CD1c-positive myeloid dendritic cell (primary cell): ENCODE data around the gene PRKCE.

Experiments
- DNase-seq: peaks from one replicate; pipeline ENCODE4 v3.0.0-alpha.2; 2016; ENCODE audit errors: extremely low spot score

PRKCE gene

DNA sequence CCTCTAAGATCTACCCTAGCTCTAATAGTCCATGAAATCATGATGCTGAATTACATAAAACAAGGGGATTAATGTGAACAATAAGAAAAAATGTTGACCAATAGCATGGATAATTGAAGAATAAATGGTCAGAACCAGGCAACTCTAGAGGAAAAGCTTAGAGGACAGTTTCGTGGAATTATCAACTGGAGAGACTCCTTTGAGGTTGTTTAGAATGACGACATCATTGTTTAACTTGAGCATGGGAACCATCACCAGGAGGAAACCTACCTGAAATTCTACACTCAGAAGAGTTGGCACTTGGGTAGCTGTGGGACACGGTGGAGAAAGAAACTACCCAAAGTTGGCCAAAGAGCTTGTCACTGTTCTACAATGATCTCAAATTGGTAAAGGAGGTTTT lies 466.5 kb downstream of the PRKCE start:
- no peak for DNase-seq

DNA sequence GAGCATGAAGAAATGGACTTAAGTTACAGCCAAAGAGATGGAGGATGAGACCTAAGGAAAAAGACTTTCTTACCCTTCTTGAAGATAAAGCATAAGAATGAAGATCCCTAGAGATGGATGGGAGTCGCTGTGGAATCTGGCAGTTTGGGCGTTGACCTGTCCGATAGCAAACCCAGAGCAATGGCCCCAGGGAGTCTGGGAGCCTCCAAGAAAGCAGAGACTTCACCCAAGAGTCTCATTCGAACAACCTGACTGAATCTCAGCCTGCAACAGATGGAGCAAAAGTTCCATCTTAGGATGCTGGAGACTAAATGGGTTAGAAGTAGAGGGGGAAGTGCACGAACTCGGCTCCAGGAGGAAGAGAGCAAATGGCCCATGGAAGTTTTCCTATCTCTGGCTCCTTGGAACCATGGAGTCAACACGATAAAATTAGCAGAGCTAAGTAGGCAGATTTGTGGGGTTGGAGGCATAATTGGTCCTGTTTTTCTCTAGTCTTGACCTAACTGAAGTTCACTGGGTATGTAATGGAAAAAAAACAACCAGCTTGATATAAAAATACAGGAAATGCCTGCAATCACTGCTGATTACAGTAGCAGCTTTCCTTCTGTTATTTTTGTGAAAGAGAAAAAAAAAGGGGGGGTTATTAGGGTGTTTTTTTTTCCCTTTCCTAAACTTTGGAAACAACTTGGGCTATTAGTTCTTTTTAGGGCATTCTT lies 467.3 kb downstream of the PRKCE start:
- DNase-seq: no peak

DNA sequence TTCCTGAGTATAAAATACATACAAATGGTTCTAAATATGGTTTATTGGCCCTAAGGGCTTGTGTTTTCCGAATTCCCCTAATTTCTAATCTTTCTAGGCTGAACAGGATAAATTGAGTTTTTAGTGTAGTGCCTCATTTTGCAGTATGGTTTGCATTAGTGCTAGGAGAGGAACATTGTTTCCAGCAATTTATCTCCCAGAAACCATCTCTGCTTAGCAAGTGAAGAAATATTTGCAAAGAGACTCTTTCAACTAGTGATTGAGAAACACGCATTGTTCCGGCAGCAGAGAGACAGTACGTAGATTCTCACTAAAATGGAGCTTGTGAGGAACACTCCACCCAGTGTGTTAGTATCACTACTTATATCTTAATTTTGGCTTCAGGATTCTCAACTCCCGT lies 468.0 kb downstream of the PRKCE start:
- DNase-seq: no peak

DNA sequence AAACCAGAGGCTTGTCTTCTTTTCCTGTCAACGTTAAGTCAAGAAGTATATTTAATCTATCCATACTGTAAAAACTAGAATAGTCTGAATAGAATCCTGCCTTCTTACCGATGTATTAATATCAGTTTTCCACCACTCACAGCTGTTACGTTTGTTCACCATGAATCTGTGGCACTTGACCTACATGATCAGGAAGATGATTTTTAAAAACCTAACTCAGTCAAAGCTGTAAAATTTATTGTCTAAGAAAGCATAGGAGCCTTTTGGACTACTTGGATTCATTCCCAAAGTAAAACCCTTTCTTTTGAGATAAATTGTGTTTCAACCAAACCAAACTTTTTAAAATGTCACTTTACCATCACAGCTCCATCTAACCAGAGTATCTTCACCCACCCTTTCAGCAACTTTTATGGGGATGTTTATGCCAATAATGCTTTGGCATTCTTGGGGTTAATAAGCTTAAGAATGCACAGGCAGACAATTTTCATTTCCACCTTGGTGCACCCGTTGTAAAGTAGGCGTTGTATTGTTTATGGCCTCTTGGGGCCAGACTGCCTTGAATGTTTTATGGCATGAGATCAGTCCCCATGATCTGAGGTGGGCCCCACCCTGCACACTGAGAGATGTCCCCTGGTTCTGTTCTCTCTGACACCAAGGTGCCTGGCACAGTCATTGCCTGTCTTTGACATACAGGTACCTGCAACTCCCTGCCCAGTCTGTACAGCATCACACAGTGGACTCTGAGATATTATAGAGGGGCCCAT lies 469.5 kb downstream of the PRKCE start:
- no peak for DNase-seq

DNA sequence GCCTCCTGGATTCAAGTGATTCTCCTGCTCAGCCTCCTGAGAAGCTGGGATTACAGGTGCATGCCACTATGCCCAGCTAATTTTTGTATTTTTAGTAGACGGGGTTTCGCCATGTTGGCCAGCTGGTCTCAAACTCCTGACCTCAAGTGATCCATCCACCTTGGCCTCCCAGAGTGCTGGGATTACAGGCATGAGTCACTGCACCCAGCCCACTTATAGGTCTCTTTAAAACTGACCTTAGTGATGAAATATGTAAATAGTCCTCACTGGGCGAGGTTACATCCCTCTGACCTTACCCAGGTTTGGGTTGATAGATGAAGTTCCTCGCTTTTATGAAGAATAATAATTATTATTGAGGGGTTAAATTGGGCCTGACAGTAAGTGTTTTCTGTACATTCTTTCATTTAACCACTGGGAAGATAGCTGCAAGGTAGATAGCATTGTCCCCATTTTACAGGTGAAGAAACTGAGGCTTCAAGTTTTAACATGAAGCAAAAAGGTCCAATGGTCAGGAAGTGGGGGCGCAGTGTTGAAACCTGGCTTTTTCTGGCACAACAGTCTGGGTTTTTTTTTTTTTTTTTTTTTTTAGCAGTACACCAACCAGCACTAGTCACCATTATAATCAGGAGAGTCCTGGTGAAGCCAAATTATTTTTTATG lies 471.0 kb downstream of the PRKCE start:
- DNase-seq: no peak

DNA sequence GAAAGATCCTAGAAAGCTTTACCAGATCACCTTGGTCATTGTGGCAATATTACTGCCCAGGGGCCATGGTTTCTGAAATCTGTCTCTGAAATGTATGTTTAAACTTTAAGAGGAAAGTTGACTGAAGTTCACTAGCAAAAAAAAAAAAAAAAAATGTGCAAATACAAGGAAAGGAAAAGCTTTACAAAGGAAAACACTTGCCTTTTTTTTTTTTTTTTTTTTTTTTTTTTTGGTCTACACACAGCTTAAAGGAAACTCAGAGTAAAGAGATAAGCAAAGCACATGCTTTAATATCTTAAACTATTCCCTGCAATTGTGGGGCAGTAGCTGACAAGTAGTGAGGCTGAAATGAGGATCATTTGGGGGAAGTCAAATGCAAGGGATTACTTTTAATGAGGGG lies 471.5 kb downstream of the PRKCE start:
- no peak for DNase-seq

DNA sequence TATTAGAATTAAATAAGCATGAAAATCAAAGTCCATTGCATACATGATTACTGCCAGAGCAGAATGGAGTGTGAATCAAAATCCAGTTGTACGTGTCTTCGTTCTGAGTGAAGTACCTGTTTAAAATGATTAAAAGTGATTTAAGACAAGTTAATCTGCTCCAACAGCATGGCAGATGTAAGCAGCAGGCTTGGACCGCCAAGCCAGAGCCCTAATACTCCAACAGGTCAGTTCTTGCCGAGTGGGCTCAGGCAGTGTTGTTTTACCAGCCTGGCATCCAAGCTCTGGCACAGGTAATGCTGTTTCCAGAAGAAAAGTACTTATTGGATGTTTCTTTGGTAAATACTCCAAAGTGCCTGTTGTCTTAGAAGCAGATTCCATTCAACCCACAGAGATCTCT lies 474.3 kb downstream of the PRKCE start:
- DNase-seq: no peak

DNA sequence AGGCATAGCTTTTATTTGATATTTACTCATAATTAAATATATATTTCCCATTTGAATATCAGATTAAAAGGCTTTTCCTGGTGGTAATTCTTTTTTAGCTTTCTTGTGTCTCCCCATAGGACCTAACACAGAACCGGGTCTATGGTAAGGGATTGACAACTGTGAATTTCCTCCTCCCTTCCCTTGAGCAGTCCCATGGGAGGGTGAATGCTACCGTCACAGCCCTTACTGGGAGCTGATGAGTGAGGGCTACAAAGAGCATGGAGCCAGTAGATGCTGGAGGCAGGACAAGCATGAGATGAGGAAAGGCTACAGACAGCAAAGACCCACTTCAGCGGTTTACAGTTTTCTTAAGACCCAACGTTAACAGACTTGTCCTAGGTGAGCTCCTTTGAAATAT lies 475.1 kb downstream of the PRKCE start:
- DNase-seq: no peak

DNA sequence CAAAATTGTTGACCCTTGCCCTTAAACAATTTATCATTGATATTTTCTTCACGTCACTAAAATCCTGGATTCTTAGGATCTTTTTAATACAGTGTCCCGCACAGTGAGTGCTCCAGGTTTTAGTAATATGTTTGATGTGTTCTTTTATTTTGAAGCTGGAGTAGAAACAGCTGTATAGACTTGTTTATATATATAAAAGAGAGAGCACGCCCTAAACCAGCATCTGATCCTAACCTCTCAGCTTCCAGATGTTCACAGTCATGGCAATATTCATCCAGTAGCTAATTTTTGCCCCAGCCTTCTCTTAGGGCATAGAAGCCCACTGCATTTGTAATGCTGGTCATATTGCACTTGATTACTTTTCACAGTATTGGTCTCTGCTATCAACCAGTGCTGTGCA lies 475.7 kb downstream of the PRKCE start:
- no peak for DNase-seq

DNA sequence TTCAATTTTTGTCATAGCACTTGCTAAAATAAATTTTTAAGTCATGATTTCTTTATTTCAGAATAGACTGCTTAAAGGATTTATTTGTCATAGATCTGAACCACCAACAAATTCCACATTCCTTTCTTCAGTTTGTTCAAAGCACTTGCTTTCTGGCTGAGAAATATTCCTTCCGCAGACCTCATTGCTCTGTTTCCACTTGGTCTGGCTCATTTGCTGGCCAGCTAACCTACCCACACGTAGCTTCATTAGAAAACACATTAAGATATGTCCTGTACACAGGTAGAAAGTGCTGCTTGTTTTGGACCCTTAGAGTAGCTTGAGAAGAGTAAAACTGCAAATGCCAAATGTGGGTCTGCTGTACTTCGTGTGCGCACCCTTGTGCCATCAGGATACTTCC lies 479.0 kb downstream of the PRKCE start:
- no peak for DNase-seq

DNA sequence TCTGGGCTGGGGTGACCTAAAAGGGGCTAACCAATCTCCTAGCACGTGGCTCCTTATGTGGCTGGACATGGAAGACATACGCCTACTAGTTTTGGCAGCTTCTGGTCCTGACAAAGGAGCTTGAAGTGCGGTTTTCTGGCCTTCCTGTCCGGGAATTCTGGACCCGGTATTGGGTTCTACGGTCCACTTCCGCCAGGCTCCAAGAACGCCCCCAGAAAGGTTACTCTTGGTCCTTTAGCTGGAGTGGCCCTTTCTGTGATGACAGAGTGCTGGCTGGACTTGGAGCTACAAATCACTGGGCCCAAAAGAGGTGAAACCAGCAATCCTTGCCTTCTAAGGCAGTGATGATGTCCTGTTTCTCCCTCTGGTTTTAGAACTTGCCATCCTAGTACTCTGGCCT lies 481.5 kb downstream of the PRKCE start:
- no peak for DNase-seq

DNA sequence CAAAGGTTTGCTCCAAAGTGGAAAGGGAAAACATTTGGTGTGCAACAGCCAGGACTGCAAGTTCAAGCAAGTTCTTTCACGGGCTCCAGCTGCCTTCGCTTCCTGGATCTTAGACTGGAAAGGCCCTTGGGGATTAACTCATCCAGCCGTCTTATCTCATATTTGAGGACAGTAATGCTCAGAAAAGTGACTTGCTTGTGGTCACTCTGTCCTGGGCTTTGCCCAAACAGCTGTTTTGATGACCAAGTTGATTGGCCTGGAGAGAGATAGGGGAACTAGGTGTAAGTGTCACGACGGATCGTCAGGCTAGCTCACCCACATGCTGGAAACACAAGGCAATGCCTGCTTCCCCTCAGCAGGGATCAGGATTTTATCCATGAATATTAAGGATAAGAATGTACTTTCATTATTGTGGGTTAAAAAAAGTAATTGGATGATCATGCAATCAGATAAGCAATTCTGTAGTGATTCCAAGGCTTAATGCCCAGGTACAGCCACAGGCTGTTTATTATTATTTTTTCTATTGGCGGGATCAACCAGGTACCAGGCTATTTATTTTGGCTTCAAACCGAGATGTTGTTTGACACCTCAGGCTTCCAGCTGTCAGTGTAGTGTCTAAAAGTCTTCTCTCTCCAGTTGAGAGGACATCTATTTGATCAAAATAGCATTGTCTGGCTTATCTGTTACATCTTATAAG lies 483.2 kb downstream of the PRKCE start:
- DNase-seq: no peak

DNA sequence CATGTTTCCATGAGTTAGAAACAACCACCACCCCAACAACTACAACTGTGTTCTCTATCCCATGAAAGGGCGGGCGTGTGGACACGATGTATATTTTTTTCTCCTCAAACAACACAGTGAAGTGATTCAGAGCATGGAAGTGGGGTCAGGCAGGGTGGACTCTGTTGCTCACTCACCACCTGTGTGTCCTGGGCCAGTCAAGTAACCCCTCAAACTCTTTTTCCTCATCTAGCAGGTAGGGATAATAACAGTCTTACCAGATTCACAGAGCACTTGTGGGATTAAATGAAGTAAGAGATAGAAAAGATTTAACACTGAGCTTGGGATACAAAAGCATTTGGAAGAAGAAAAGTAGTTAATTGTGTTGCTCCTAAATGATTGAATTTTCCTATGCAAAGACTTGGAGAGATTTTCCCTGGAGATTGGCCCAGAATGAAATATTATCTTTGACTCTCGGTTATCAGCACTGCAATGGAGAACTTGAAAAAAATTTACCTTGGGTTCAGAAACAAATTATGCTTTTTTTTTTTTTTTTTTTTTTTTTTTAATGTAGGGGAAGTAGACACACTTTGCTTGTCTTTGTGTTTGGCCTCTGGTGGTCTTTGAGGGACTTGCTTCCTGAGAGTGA lies 483.9 kb downstream of the PRKCE start:
- no peak for DNase-seq

DNA sequence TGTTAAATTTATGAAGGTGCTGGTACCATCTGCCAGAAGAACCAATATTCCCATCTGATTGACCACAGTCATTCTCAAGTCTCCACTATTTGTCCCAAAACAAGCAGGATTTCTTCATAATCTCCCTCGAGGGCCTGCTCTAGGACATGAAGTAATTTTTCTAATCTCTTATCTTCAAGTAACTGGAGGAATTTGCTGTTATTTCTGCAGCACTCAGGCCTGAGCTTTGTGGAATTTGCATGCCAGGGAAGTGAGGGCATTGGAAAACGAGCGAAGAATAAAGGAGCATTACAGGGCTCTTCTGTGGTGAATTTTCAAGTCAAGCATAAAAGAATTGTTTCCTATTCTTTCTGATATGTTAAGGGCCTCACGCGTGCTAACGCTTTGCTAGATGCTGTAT lies 484.5 kb downstream of the PRKCE start:
- DNase-seq: no peak

DNA sequence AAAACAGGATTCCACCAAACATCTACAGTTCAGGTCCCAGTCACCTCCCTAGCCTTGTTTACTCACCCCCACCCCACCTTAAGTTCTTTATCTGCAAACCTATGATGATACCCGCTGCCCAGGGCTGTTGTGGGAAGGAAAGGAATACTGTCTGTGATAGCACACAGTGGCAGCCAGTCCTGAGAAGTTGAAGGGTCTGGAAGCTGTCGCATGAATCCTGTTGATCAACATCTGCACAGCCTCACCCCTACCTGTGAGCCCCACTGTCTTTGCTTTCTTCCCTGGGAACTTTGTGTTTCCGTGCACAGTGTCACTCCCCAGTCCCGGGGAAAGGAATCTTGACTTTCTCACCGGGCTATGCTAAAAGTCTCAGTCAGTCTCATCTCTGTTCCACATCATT lies 485.0 kb downstream of the PRKCE start:
- DNase-seq: no peak

DNA sequence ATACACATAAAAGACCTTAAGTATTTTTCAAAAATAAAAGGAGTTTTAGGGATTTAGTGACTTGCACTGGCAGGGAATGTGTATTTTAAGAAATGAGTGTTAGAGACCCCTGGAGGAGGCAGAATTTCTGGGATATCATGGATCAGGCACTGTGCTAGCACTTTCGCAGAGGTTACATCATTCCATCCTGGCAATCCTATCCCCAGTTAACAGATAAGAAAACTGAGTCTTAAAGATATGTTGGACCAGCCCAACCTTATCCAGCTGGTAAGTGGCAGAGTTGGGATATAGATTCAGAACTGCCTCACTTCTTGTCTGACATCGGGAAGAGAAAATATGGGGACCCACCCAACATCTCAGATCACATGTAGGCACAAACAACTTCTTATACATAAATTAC lies 485.5 kb downstream of the PRKCE start:
- DNase-seq: no peak

DNA sequence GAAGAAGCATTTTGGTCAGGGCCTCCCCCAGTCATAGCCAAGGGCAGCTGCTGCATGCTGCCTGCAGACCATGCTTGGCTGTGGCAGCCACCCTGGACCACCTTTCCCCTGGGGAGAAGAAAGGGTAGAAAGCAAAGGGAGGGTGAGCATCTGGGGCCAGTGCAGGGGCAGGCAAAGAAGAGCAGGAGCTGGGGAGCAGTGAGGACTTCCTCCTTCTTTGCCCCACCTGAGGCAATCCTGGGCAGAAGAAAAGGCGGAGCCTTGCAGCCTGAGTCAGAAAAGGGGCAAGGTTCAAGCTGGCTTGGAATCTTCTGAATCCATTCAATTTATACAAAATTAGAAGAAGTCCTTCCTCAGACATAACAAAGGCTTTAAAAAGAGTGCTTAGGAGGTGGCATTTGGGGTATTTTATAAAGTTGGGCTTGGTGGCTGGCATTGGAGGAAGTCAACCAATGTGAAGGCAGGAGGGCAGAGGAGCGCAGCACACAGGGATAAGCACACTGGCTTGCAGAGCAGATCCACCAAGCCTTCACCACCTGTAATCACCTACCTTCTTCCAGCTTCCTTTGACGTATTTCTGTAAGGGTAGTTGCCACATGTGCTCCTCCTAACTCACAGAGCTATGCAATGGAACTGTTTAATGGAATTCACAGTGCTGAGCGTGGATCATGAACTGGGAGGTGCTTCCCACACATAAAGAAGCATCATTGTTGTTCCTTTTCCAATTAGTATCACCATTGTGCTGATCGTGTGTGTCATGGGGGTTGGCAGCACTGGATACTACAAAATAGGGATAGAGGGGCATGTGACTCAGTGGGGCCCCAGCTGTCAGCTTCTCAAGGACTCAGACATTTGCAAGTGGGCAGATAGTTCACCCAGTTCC lies 491.3 kb downstream of the PRKCE start:
- no peak for DNase-seq

DNA sequence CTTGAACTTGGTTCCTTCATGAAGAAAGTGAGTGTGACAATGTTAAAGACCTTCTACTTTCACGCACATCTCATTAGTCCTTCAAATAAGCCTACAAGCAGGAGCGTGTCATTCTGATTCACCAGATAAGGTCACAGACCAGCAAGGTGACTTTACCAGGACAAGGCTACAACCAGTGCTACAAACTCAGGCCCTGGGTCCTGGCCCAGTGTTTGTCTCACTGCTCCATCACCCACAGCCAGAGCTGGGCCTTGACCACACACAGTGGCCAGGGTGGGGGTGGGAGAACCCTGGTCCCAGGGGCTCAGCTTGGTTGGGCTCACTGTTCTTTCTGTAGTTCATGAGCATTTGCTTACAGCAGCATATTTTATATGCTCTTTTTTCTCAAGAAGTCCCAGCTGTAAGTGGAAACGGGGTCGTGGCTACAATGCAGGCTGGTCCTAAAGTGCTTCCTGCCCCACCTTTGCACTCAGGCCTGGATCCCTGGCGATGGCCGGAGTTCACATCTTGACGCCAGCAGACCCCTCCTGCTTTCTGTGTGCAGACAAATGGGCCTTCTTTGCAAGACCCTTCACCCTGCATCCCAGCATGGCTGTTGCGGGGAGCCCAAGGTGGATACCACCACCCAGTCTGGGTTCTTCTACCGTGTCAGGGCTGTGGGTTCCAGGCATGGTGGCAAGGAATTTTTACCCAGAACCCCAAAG lies 492.1 kb downstream of the PRKCE start:
- no peak for DNase-seq

DNA sequence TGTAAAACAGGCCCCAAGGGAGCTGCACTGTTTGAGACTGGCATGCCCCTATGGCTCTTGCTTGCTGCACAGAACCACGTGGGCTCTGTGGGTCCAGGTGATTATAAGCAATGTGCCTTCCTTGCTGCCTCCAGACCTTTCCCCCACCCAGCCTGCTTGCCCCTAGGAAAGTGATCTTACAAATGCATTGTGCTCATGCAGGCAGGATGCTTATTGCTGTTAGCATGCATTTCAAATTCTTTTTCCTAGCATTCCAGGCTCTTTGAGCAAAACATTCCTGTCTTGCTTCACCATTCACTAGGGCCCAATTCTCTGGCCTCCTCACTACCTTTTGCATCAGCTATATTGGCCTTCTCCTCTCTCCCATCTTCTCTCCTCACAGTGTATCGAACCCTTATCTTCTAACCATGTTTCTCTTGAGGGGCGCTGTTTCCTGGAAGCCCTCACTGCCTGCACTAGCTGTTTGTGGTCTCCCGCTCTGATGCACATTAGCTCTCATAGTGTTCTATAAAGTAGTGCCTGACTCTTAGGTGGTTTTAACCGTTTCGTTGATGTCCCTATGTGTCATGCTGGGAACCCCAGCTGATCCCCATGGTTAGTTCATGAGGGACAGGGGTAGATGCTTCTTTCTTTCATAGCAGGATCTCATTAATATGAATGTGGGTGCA lies 492.8 kb downstream of the PRKCE start:
- no peak for DNase-seq

DNA sequence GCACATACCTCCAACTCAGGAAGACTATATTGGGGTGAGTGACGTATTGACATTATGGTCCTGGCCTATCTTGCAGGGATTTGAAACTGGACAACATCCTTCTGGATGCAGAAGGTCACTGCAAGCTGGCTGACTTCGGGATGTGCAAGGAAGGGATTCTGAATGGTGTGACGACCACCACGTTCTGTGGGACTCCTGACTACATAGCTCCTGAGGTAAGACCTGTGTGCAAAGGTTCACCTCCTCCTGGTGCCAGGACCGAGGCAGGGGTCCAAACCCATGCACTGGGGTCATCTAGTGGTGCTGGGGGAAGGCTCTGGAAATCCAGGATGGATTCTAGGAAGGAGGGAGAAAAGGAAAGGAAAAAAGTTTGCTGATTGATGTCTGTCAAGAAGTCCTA lies 493.5 kb downstream of the PRKCE start:
- no peak for DNase-seq
